ENCODE data around the gene RIN3. TPM values are rescaled to one million over a fixed set of nuclear protein-coding genes. Genes with fewer than 3 reads are reported as not detected.

Gene RIN3
- total and polyA plus RNA-seq, 2 of the 4 experiments (the other 2 are of a cell fraction) = 2.5 to 11.1 TPM

GRCh38 chr14:92487513-92488133, 26.0 kb upstream of the RIN3 start:
- dilution Hi-C loops (cut with HindIII; ENCODE audit: low sequenced_read_pairs, unreplicated experiment) = no loop called here
- POLR2A ChIA-PET (ENCODE audit: unreplicated experiment) = no interaction called here

More at GRCh38 chr14:92487513-92488133, 26.0 kb upstream of the RIN3 start:
- DNase-seq (no peak), ATAC-seq (ENCODE audit: low read depth) (no peak)
- CTCF ChIA-PET = interaction anchor here (0.5 kb wide), 1 partner anchor 365 kb away, joined by 5 read pairs; no protein-coding TSS in a partner anchor
- Histone ChIP-seq H3K4me2 (ENCODE audit: low read depth, low read length) (no peak overlapping the region), H4K91ac (ENCODE audit: insufficient read depth, low read depth, low read length) (no peak overlapping the region), H3K14ac (replicated peaks; ENCODE audit: low read depth, low read length) (peak overlapping the region; percentile 71; the same call in 1 of the 2 replicates), H3K4me3 (ENCODE audit: insufficient read depth, low read depth, low read length) (no peak overlapping the region), H2BK20ac (ENCODE audit: low read depth, low read length) (no peak overlapping the region), H2AK9ac (replicated peaks; ENCODE audit: low read depth, low read length, poor library complexity) (no peak overlapping the region), H2BK120ac (ENCODE audit: low read depth, low read length) (peak overlapping the region; percentile 1; the same call in 1 of the 2 replicates), H3K4ac (ENCODE audit: low read depth, low read length) (peak overlapping the region; percentile 20), H4K5ac (ENCODE audit: low read depth, low read length) (no peak overlapping the region), H3K36me3 (ENCODE audit: control insufficient read depth, insufficient read depth, low read length) (no peaks in the 10 kb centered on the region), H3K23ac (ENCODE audit: low read depth, low read length) (no peak overlapping the region), H3K9me1 (ENCODE audit: insufficient read depth, low read length) (peaks cover 21% of the 10 kb centered on the region), H2BK15ac (ENCODE audit: low read depth, low read length) (no peak overlapping the region), H3K79me1 (ENCODE audit: low read depth in 1 of 2, low read length in 2 of 2) (no peaks in the 10 kb centered on the region), H4K20me1 (ENCODE audit: insufficient read depth, low read length) (no peaks in the 10 kb centered on the region), H3K27me3 (ENCODE audit: control insufficient read depth, insufficient read depth, low read length) (no peaks in the 10 kb centered on the region; the same call in 1 of the 2 replicates), H3K18ac (ENCODE audit: low read depth, low read length) (no peak overlapping the region), H2AK5ac (ENCODE audit: low read depth, low read length) (0 out of 2 replicates have a peak overlapping the region, but pooled peaks have one; percentile 44), H3K9ac (ENCODE audit: low read depth, low read length) (no peak overlapping the region), H2AFZ (replicated peaks; ENCODE audit: low read length, poor library complexity) (no peak overlapping the region), H3K4me1 (ENCODE audit: control insufficient read depth, insufficient read depth, low read length) (peaks cover 13% of the 10 kb centered on the region; the same call in 1 of the 2 replicates), H4K8ac (ENCODE audit: low read depth in 2 of 2, low read length in 2 of 2) (no peak overlapping the region), H3K9me3 (ENCODE audit: control insufficient read depth, insufficient read depth, low read length) (no peaks in the 10 kb centered on the region), H3K27ac (ENCODE audit: insufficient read depth, low read length) (no peak overlapping the region), H2BK5ac (ENCODE audit: low read depth, low read length, poor library complexity, severe bottlenecking) (no peak overlapping the region), H3K56ac (ENCODE audit: extremely low read depth, insufficient read depth, low read length) (no peak overlapping the region)
- intact Hi-C loops (cut with micrococcal nuclease) (no loop called here), in situ Hi-C loops (cut with MboI; ENCODE audit: low sequenced_read_pairs) (no loop called here)
- 57% methylated on average over 4 of the region's 10 CpGs; no CpG with 5 or more reads in 1 of the 2 experiments for WGBS, 2 experiments (ENCODE audit: extremely low coverage in 2 of 2, insufficient read length in 1 of 2)
- BruUV-seq (replicated peaks) = no TSS peak
- TF ChIP-seq CEBPB (IDR thresholded peaks at IDR 0.05; ENCODE audit: low read depth, low read length) (no peak), MAZ (IDR thresholded peaks at IDR 0.05; ENCODE audit: borderline replicate concordance, low read depth, low read length) (no peak), POLR2A (IDR thresholded peaks at IDR 0.05; ENCODE audit: low read depth, low read length) (no peak), NFE2L2 (IDR thresholded peaks at IDR 0.05; ENCODE audit: low read depth, low read length) (no peak), RFX5 (IDR thresholded peaks at IDR 0.05; ENCODE audit: low read depth, low read length) (no peak), USF2 (IDR thresholded peaks at IDR 0.05; ENCODE audit: low read depth, low read length) (no peak), RAD21 (IDR thresholded peaks at IDR 0.05; ENCODE audit: low read length) (no peak), MXI1 (IDR thresholded peaks at IDR 0.05; ENCODE audit: borderline replicate concordance, low read depth, low read length) (no peak)
